Measurements from ENCODE around the gene RPSA. TPM values are rescaled to one million over a fixed set of nuclear protein-coding genes. Genes with fewer than 3 reads are reported as not detected.

RPSA gene
- polyA plus RNA-seq (2013, experiment 1 of 2), result 3,054 TPM
- 3,086 TPM for polyA plus RNA-seq (2013, experiment 2 of 2)

- Histone ChIP-seq H3K18ac (ENCODE audit: low read length) (peak within 1 kb of the TSS; percentile 94), H4K8ac (ENCODE audit: low read depth, low read length) (peak within 1 kb of the TSS; percentile 76), H2BK5ac (ENCODE audit: low read length) (no peak within 1 kb of the TSS), H3K4me3 (ENCODE audit: low read length in 2 of 2) (peak within 1 kb of the TSS; percentile 81 to 93), H2BK15ac (ENCODE audit: low read length) (no peak within 1 kb of the TSS), H3K4me2 (ENCODE audit: insufficient read depth, low read length, poor library complexity, severe bottlenecking) (peak within 1 kb of the TSS; percentile 64), H3K14ac (ENCODE audit: low read length) (peak within 1 kb of the TSS; percentile 77), H2AFZ (ENCODE audit: low read length) (peak within 1 kb of the TSS; percentile 94), H3K79me1 (ENCODE audit: low read depth, low read length) (no peaks in the 10 kb centered on the region), H3K9ac (ENCODE audit: low read depth, low read length, poor library complexity) (peak within 1 kb of the TSS; percentile 89), H3K27ac (replicated peaks; ENCODE audit: low read length) (peak within 1 kb of the TSS; percentile 88), H3K4me1 (ENCODE audit: control insufficient read depth in 2 of 2, insufficient read depth in 1 of 2, low read depth in 1 of 2, low read length in 2 of 2) (peaks cover 4 to 5% of the 10 kb centered on the region in 2 donors), H3K9me3 (replicated peaks in 1 of 2; ENCODE audit: control insufficient read depth in 2 of 2, insufficient read depth in 1 of 2, low read depth in 1 of 2, low read length in 2 of 2) (no peaks in the 10 kb centered on the region), H3K4ac (ENCODE audit: low read length) (no peak within 1 kb of the TSS), H2AK5ac (ENCODE audit: low read depth, low read length) (no peak within 1 kb of the TSS), H2BK12ac (ENCODE audit: low read length) (no peak within 1 kb of the TSS), H2BK120ac (ENCODE audit: low read depth, low read length) (no peak within 1 kb of the TSS), H3K23ac (ENCODE audit: low read depth, low read length, poor library complexity) (peak within 1 kb of the TSS; percentile 99), H4K91ac (ENCODE audit: low read depth, low read length, poor library complexity) (no peak within 1 kb of the TSS), H3K36me3 (replicated peaks in 1 of 2; ENCODE audit: control insufficient read depth in 2 of 2, insufficient read depth in 2 of 2, low read length in 2 of 2) (peaks cover 24 to 45% of the 10 kb centered on the region in 2 donors), H3K27me3 (ENCODE audit: control insufficient read depth in 3 of 3, insufficient read depth in 3 of 3, low read depth in 1 of 3, low read length in 3 of 3) (no peaks in the 10 kb centered on the region)
- DNase-seq (ENCODE audit: low spot score), result peak; percentile 94
- no CpG with 5 or more reads among the region's 63 CpGs for WGBS, 2 donors (ENCODE audit: extremely low coverage in 2 of 2, insufficient read length in 2 of 2, insufficient replicate concordance in 1 of 2)
Measured at GRCh38 chr3:39406368-39407258, at the start of gene RPSA. Gene RPSA (plus strand): TSS chr3:39406720. CDS start chr3:39407654, 934 bp downstream.

- Histone ChIP-seq H3K27me3 (ENCODE audit: control insufficient read depth in 3 of 3, insufficient read depth in 3 of 3, low read depth in 1 of 3, low read length in 3 of 3) (peaks cover 0 to 3% (median 0%) of the 10 kb centered on the region in 3 experiments), H2BK5ac (ENCODE audit: low read length) (no peak overlapping the region), H3K23ac (ENCODE audit: low read depth, low read length, poor library complexity) (no peak overlapping the region), H3K27ac (replicated peaks; ENCODE audit: low read length) (no peak overlapping the region), H3K36me3 (replicated peaks in 1 of 2; ENCODE audit: control insufficient read depth in 2 of 2, insufficient read depth in 2 of 2, low read length in 2 of 2) (no peaks in the 10 kb centered on the region), H2BK120ac (ENCODE audit: low read depth, low read length) (no peak overlapping the region), H3K9me3 (replicated peaks in 1 of 2; ENCODE audit: control insufficient read depth in 2 of 2, insufficient read depth in 1 of 2, low read depth in 1 of 2, low read length in 2 of 2) (no peaks in the 10 kb centered on the region), H2AFZ (ENCODE audit: low read length) (no peak overlapping the region), H2AK5ac (ENCODE audit: low read depth, low read length) (no peak overlapping the region), H4K8ac (ENCODE audit: low read depth, low read length) (no peak overlapping the region), H2BK12ac (ENCODE audit: low read length) (no peak overlapping the region), H2BK15ac (ENCODE audit: low read length) (no peak overlapping the region), H3K14ac (ENCODE audit: low read length) (no peak overlapping the region), H3K9ac (ENCODE audit: low read depth, low read length, poor library complexity) (no peak overlapping the region), H3K4me2 (ENCODE audit: insufficient read depth, low read length, poor library complexity, severe bottlenecking) (no peak overlapping the region), H3K79me1 (ENCODE audit: low read depth, low read length) (no peaks in the 10 kb centered on the region), H3K4me3 (ENCODE audit: low read length in 2 of 2) (no peak overlapping the region), H3K4me1 (ENCODE audit: control insufficient read depth in 2 of 2, insufficient read depth in 1 of 2, low read depth in 1 of 2, low read length in 2 of 2) (peaks cover 0 to 4% of the 10 kb centered on the region in 2 donors), H4K91ac (ENCODE audit: low read depth, low read length, poor library complexity) (no peak overlapping the region), H3K4ac (ENCODE audit: low read length) (no peak overlapping the region), H3K18ac (ENCODE audit: low read length) (no peak overlapping the region)
- no CpG with 5 or more reads among the region's 3 CpGs for WGBS, 2 donors (ENCODE audit: extremely low coverage in 2 of 2, insufficient read length in 2 of 2, insufficient replicate concordance in 1 of 2)
- no peak for DNase-seq (ENCODE audit: low spot score)
Measured at GRCh38 chr3:39358333-39358732, 48.2 kb upstream of the RPSA start.

- no peak overlapping the region for H3K23ac ChIP-seq (ENCODE audit: low read depth, low read length, poor library complexity)
- H2BK15ac ChIP-seq (ENCODE audit: low read length), result no peak overlapping the region
- H2AK5ac ChIP-seq (ENCODE audit: low read depth, low read length), result no peak overlapping the region
- H3K79me1 ChIP-seq (ENCODE audit: low read depth, low read length), result no peaks in the 10 kb centered on the region
- H3K4me3 ChIP-seq (ENCODE audit: low read length in 2 of 2), result no peak overlapping the region
- H3K27ac ChIP-seq (replicated peaks; ENCODE audit: low read length), result no peak overlapping the region
- H3K36me3 ChIP-seq (replicated peaks in 1 of 2; ENCODE audit: control insufficient read depth in 2 of 2, insufficient read depth in 2 of 2, low read length in 2 of 2), result no peaks in the 10 kb centered on the region
- H3K4ac ChIP-seq (ENCODE audit: low read length), result no peak overlapping the region
- H3K27me3 ChIP-seq (ENCODE audit: control insufficient read depth in 3 of 3, insufficient read depth in 3 of 3, low read depth in 1 of 3, low read length in 3 of 3), result peaks cover 0 to 3% (median 0%) of the 10 kb centered on the region in 3 experiments
- no peak overlapping the region for H4K91ac ChIP-seq (ENCODE audit: low read depth, low read length, poor library complexity)
- peak overlapping the region; percentile 2 for H3K14ac ChIP-seq (ENCODE audit: low read length)
- no peak overlapping the region for H2AFZ ChIP-seq (ENCODE audit: low read length)
- H3K4me2 ChIP-seq (ENCODE audit: insufficient read depth, low read length, poor library complexity, severe bottlenecking), result no peak overlapping the region
- H2BK5ac ChIP-seq (ENCODE audit: low read length), result no peak overlapping the region
- H4K8ac ChIP-seq (ENCODE audit: low read depth, low read length), result no peak overlapping the region
- no peak overlapping the region for H2BK12ac ChIP-seq (ENCODE audit: low read length)
- no peaks in the 10 kb centered on the region for H3K9me3 ChIP-seq (replicated peaks in 1 of 2; ENCODE audit: control insufficient read depth in 2 of 2, insufficient read depth in 1 of 2, low read depth in 1 of 2, low read length in 2 of 2)
- H2BK120ac ChIP-seq (ENCODE audit: low read depth, low read length), result no peak overlapping the region
- peaks cover 0 to 4% of the 10 kb centered on the region in 2 donors for H3K4me1 ChIP-seq (ENCODE audit: control insufficient read depth in 2 of 2, insufficient read depth in 1 of 2, low read depth in 1 of 2, low read length in 2 of 2)
- no CpG with 5 or more reads among the region's 8 CpGs for WGBS, 2 donors (ENCODE audit: extremely low coverage in 2 of 2, insufficient read length in 2 of 2, insufficient replicate concordance in 1 of 2)
- no peak overlapping the region for H3K9ac ChIP-seq (ENCODE audit: low read depth, low read length, poor library complexity)
- no peak overlapping the region for H3K18ac ChIP-seq (ENCODE audit: low read length)
- DNase-seq (ENCODE audit: low spot score), result no peak
Measured at GRCh38 chr3:39361252-39361927, 45.1 kb upstream of the RPSA start.

GRCh38 chr3:39362192-39362591 lies 44.3 kb upstream of the RPSA start:
- WGBS, 2 donors (ENCODE audit: extremely low coverage in 2 of 2, insufficient read length in 2 of 2, insufficient replicate concordance in 1 of 2), result no CpG with 5 or more reads among the region's 3 CpGs
- DNase-seq (ENCODE audit: low spot score), result no peak
- peaks cover 0 to 3% (median 0%) of the 10 kb centered on the region in 3 experiments for H3K27me3 ChIP-seq (ENCODE audit: control insufficient read depth in 3 of 3, insufficient read depth in 3 of 3, low read depth in 1 of 3, low read length in 3 of 3)
- no peak overlapping the region for H3K9ac ChIP-seq (ENCODE audit: low read depth, low read length, poor library complexity)
- H3K4me1 ChIP-seq (ENCODE audit: control insufficient read depth in 2 of 2, insufficient read depth in 1 of 2, low read depth in 1 of 2, low read length in 2 of 2), result peaks cover 0 to 4% of the 10 kb centered on the region in 2 donors
- H2AK5ac ChIP-seq (ENCODE audit: low read depth, low read length), result no peak overlapping the region
- no peak overlapping the region for H3K4me2 ChIP-seq (ENCODE audit: insufficient read depth, low read length, poor library complexity, severe bottlenecking)
- H2BK12ac ChIP-seq (ENCODE audit: low read length), result no peak overlapping the region
- H3K4ac ChIP-seq (ENCODE audit: low read length), result no peak overlapping the region
- H3K4me3 ChIP-seq (ENCODE audit: low read length in 2 of 2), result no peak overlapping the region
- H3K9me3 ChIP-seq (replicated peaks in 1 of 2; ENCODE audit: control insufficient read depth in 2 of 2, insufficient read depth in 1 of 2, low read depth in 1 of 2, low read length in 2 of 2), result no peaks in the 10 kb centered on the region
- H3K79me1 ChIP-seq (ENCODE audit: low read depth, low read length), result no peaks in the 10 kb centered on the region
- no peak overlapping the region for H3K23ac ChIP-seq (ENCODE audit: low read depth, low read length, poor library complexity)
- no peak overlapping the region for H4K8ac ChIP-seq (ENCODE audit: low read depth, low read length)
- no peak overlapping the region for H2BK120ac ChIP-seq (ENCODE audit: low read depth, low read length)
- no peaks in the 10 kb centered on the region for H3K36me3 ChIP-seq (replicated peaks in 1 of 2; ENCODE audit: control insufficient read depth in 2 of 2, insufficient read depth in 2 of 2, low read length in 2 of 2)
- H2AFZ ChIP-seq (ENCODE audit: low read length), result no peak overlapping the region
- H4K91ac ChIP-seq (ENCODE audit: low read depth, low read length, poor library complexity), result no peak overlapping the region
- no peak overlapping the region for H2BK5ac ChIP-seq (ENCODE audit: low read length)
- no peak overlapping the region for H3K27ac ChIP-seq (replicated peaks; ENCODE audit: low read length)
- no peak overlapping the region for H3K18ac ChIP-seq (ENCODE audit: low read length)
- H2BK15ac ChIP-seq (ENCODE audit: low read length), result no peak overlapping the region
- peak overlapping the region; percentile 31 for H3K14ac ChIP-seq (ENCODE audit: low read length)

All from neuronal stem cell (in vitro differentiated cells).